ENCODE results near the gene NCK2. TPM values are rescaled to one million over a fixed set of nuclear protein-coding genes. Genes with fewer than 3 reads are reported as not detected.
"Not testable (repeated sequence)": the region's sequence is repeated elsewhere in the genome, so short reads cannot be mapped to it uniquely, and the experiment has no call there.

NCK2 gene
- polyA plus RNA-seq, 2 donors: 55.2 to 72.3 TPM

DNA sequence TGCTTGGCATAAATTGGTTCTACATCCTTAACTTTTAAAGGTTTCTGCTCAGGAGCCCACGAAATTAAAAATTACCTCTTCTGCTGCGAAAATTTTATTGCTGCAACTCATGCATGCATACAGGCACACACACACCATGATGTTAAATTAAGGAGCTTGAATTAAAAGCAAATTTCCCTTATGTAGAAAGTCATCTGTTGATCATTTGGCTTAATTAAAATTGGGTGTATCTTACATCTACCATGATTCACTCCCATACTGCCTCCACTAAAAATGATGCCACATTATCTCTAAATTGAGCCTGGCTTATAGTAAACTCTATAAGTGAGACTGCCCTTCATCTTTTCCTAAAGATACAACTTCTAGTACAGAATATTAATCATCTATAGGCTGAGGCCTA, 145.4 kb downstream of the NCK2 start:
- H3K27me3 ChIP-seq (ENCODE audit: control insufficient read depth in 1 of 2, insufficient read depth in 2 of 2, low read length in 2 of 2): no peaks in the 10 kb centered on the region

DNA sequence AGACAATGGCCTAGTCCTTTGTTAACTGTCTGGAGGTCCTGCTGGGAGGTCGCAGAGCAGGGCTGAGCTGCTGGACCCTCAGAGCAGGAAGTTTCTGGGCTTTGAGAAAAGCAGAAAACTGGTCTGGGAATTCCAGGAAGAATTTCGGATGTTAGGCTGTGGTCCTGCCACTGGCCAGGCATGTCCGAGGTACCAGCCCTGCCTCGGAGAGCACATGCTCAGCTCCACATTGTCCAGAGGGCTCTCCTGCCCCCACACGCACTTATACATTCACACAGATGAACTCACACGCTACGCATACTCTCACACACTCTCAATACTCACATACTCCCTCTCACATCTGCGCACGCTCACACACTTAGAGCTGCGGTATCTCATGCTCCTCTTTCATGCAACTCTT, 146.1 kb downstream of the NCK2 start:
- Histone ChIP-seq H3K9me3 (ENCODE audit: control insufficient read depth in 2 of 2, insufficient read depth in 1 of 2, low read depth in 1 of 2, low read length in 1 of 2) (peaks cover 0 to 2% of the 10 kb centered on the region in 2 donors), H3K36me3 (ENCODE audit: control insufficient read depth in 2 of 2, insufficient read depth in 2 of 2, low read length in 1 of 2) (peaks cover 0 to 12% of the 10 kb centered on the region in 2 donors), H3K4me3 (ENCODE audit: low read depth in 1 of 2, low read length in 2 of 2) (no peak overlapping the region), H3K27ac (ENCODE audit: low read depth in 2 of 2, low read length in 1 of 2) (no peak overlapping the region), H3K4me1 (ENCODE audit: control insufficient read depth in 2 of 2, insufficient read depth in 2 of 2, low read length in 1 of 2) (peaks cover 0 to 2% of the 10 kb centered on the region in 2 donors), H3K27me3 (ENCODE audit: control insufficient read depth in 1 of 2, insufficient read depth in 2 of 2, low read length in 2 of 2) (no peaks in the 10 kb centered on the region)
- 94 to 97% methylated on average over 10 of the region's 10 CpGs for WGBS, 2 donors

More for the DNA sequence above, 145.4 kb downstream of the NCK2 start:
- Histone ChIP-seq H3K27ac (ENCODE audit: low read depth in 2 of 2, low read length in 1 of 2) (no peak overlapping the region), H3K9me3 (ENCODE audit: control insufficient read depth in 2 of 2, insufficient read depth in 1 of 2, low read depth in 1 of 2, low read length in 1 of 2) (peaks cover 0 to 2% of the 10 kb centered on the region in 2 donors), H3K36me3 (ENCODE audit: control insufficient read depth in 2 of 2, insufficient read depth in 2 of 2, low read length in 1 of 2) (peaks cover 0 to 8% of the 10 kb centered on the region in 2 donors), H3K4me3 (ENCODE audit: low read depth in 1 of 2, low read length in 2 of 2) (no peak overlapping the region), H3K4me1 (ENCODE audit: control insufficient read depth in 2 of 2, insufficient read depth in 2 of 2, low read length in 1 of 2) (peaks cover 0 to 2% of the 10 kb centered on the region in 2 donors)
- 44 to 96% methylated on average over 2 of the region's 2 CpGs for WGBS, 2 donors

DNA sequence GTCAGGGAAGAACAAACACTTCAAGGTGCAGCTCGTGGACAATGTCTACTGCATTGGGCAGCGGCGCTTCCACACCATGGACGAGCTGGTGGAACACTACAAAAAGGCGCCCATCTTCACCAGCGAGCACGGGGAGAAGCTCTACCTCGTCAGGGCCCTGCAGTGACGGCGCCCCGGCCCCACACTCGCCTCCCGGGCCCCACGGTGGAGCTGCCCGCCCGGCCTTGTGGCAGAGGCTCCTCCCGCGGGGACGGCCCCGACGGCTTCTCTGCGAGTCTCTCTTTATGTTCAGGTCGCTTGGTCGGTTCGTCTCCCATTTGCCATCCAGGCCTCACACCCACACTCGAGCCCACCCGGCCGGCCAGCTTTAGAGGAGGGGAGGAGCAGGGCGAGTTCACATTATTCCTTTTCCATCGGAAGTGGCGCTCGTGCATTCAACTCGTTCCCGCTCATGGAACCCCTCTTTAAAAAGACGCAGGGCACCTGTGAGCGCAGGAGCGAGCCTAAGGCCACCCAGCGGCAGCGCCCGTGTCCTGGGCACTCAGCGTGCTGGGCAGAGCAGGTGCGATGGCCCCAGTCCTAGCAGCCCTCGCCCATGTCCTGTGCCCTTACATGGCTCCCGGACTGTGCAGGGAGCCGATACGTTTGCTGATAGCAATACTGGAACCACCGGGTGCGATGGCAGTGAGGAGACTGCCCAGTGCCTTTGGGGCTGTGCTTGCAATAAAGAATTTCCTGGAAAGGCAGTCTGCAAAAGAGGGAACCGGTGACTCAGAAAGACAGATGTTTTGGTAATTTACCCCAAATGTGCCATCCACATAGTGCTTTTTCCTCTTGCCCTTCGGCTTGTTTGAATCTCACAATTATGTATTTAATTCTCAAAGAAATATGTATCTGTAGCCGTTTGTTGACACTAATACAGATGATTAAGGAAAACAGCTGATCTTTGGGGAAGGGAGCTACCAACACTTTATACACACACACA, 148.6 kb downstream of the NCK2 start:
- H3K9me3 ChIP-seq (ENCODE audit: control insufficient read depth in 2 of 2, insufficient read depth in 1 of 2, low read depth in 1 of 2, low read length in 1 of 2): peaks cover 0 to 2% of the 10 kb centered on the region in 2 donors
- H3K4me3 ChIP-seq (ENCODE audit: low read depth in 1 of 2, low read length in 2 of 2): no peak overlapping the region
- H3K36me3 ChIP-seq (ENCODE audit: control insufficient read depth in 2 of 2, insufficient read depth in 2 of 2, low read length in 1 of 2): peaks cover 0 to 12% of the 10 kb centered on the region in 2 donors
- H3K27ac ChIP-seq (ENCODE audit: low read depth in 2 of 2, low read length in 1 of 2): no peak overlapping the region
- H3K27me3 ChIP-seq (ENCODE audit: control insufficient read depth in 1 of 2, insufficient read depth in 2 of 2, low read length in 2 of 2): no peaks in the 10 kb centered on the region
- peaks cover 0 to 2% of the 10 kb centered on the region in 2 donors for H3K4me1 ChIP-seq (ENCODE audit: control insufficient read depth in 2 of 2, insufficient read depth in 2 of 2, low read length in 1 of 2)
- 95 to 96% methylated on average over 51 of the region's 51 CpGs for WGBS, 2 donors

GRCh38 chr2:105894327-105894944, 149.7 kb downstream of the NCK2 start:
- H3K27me3 ChIP-seq (ENCODE audit: control insufficient read depth in 1 of 2, insufficient read depth in 2 of 2, low read length in 2 of 2): no peaks in the 10 kb centered on the region
- H3K27ac ChIP-seq (ENCODE audit: low read depth in 2 of 2, low read length in 1 of 2): no peak overlapping the region
- peaks cover 0 to 2% of the 10 kb centered on the region in 2 donors for H3K4me1 ChIP-seq (ENCODE audit: control insufficient read depth in 2 of 2, insufficient read depth in 2 of 2, low read length in 1 of 2)
- H3K9me3 ChIP-seq (ENCODE audit: control insufficient read depth in 2 of 2, insufficient read depth in 1 of 2, low read depth in 1 of 2, low read length in 1 of 2): no peaks in the 10 kb centered on the region
- 85 to 91% methylated on average over 13 of the region's 13 CpGs for WGBS, 2 donors
- H3K4me3 ChIP-seq (ENCODE audit: low read depth in 1 of 2, low read length in 2 of 2): no peak overlapping the region
- peaks cover 0 to 12% of the 10 kb centered on the region in 2 donors for H3K36me3 ChIP-seq (ENCODE audit: control insufficient read depth in 2 of 2, insufficient read depth in 2 of 2, low read length in 1 of 2)

DNA sequence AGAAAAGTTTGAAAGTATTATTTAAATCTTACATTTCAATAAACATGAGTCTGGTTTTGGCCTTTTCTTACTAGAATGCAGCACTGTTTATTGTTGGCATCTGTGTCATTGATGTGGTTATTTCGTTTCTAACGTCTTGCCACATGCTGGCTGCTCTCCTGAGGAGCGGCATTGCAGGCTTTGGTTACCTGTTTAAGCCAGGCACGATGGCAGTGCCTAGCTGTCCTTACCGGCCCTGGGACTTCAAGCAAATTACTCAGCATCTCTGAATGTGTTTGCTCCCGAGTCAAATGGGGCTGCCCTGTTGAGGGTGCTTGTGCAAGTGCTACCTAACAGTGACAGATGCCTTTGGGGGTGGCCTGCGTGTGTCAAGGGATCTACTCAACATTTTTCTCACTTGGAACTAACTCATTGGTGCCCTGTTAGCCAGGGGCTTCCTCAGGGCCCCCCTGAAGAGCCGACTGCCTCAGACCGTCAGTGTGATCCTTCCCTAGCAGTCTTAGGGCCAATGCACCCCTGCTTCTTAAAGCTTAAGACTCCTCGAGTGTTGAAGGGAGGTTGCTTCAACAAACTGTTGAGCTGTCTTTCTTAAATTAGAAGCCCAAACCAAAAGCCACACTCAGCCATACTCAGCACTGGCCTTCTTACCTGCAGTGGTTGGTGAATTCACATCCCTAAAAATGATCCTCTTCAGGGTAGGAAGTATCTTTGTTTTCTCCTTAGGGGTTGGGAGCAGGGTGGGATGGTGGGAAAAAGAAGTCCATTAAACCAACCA, 151.5 kb downstream of the NCK2 start:
- 81 to 87% methylated on average over 10 of the region's 10 CpGs for WGBS, 2 donors
- no peak overlapping the region for H3K27ac ChIP-seq (ENCODE audit: low read depth in 2 of 2, low read length in 1 of 2)

DNA sequence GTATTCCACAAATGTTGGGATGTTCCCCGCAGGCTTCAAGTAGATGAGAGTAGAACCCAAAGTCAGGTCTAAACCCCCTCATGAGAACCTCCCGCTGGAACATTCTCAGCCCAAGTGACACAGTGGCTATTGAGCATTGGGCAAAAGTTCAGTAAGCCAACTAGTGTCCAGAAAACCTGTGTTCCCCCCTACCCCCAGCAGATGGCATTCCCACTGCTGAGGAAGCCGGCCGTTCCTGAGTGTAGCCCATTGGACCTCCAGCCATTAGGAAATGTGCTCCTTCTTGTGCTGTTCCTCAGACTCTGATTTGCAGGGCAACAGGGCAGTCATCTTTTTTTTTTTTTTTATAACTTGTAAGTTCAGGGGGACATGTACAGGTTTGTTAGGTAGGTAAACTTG, 152.1 kb downstream of the NCK2 start:
- Histone ChIP-seq H3K4me1 (ENCODE audit: control insufficient read depth in 2 of 2, insufficient read depth in 2 of 2, low read length in 1 of 2) (peaks cover 0 to 2% of the 10 kb centered on the region in 2 donors), H3K27ac (ENCODE audit: low read depth in 2 of 2, low read length in 1 of 2) (no peak overlapping the region), H3K36me3 (ENCODE audit: control insufficient read depth in 2 of 2, insufficient read depth in 2 of 2, low read length in 1 of 2) (peaks cover 0 to 12% of the 10 kb centered on the region in 2 donors), H3K9me3 (ENCODE audit: control insufficient read depth in 2 of 2, insufficient read depth in 1 of 2, low read depth in 1 of 2, low read length in 1 of 2) (no peaks in the 10 kb centered on the region), H3K27me3 (ENCODE audit: control insufficient read depth in 1 of 2, insufficient read depth in 2 of 2, low read length in 2 of 2) (no peaks in the 10 kb centered on the region), H3K4me3 (ENCODE audit: low read depth in 1 of 2, low read length in 2 of 2) (no peak overlapping the region)
- WGBS, 2 donors: 95 to 96% methylated on average over 4 of the region's 4 CpGs

More for the DNA sequence above, 151.5 kb downstream of the NCK2 start:
- no peak overlapping the region for H3K4me3 ChIP-seq (ENCODE audit: low read depth in 1 of 2, low read length in 2 of 2)
- H3K9me3 ChIP-seq (ENCODE audit: control insufficient read depth in 2 of 2, insufficient read depth in 1 of 2, low read depth in 1 of 2, low read length in 1 of 2): no peaks in the 10 kb centered on the region
- no peaks in the 10 kb centered on the region for H3K27me3 ChIP-seq (ENCODE audit: control insufficient read depth in 1 of 2, insufficient read depth in 2 of 2, low read length in 2 of 2)
- H3K4me1 ChIP-seq (ENCODE audit: control insufficient read depth in 2 of 2, insufficient read depth in 2 of 2, low read length in 1 of 2): peaks cover 0 to 2% of the 10 kb centered on the region in 2 donors
- peaks cover 0 to 12% of the 10 kb centered on the region in 2 donors for H3K36me3 ChIP-seq (ENCODE audit: control insufficient read depth in 2 of 2, insufficient read depth in 2 of 2, low read length in 1 of 2)

- H3K4me3 ChIP-seq (ENCODE audit: low read depth in 1 of 2, low read length in 2 of 2); H3K27ac ChIP-seq (ENCODE audit: low read depth in 2 of 2, low read length in 1 of 2); H3K4me1 ChIP-seq (ENCODE audit: control insufficient read depth in 2 of 2, insufficient read depth in 2 of 2, low read length in 1 of 2); H3K27me3 ChIP-seq (ENCODE audit: control insufficient read depth in 1 of 2, insufficient read depth in 2 of 2, low read length in 2 of 2); H3K9me3 ChIP-seq (ENCODE audit: control insufficient read depth in 2 of 2, insufficient read depth in 1 of 2, low read depth in 1 of 2, low read length in 1 of 2): not testable (repeated sequence)
- WGBS, 2 donors: 99 to 100% methylated on average over 1 of the region's 1 CpG
- H3K36me3 ChIP-seq (ENCODE audit: control insufficient read depth in 2 of 2, insufficient read depth in 2 of 2, low read length in 1 of 2): peaks cover 0 to 15% of the 10 kb centered on the region in 2 donors
These were observed 153.0 kb downstream of the NCK2 start for GRCh38 chr2:105897694-105898093.

DNA sequence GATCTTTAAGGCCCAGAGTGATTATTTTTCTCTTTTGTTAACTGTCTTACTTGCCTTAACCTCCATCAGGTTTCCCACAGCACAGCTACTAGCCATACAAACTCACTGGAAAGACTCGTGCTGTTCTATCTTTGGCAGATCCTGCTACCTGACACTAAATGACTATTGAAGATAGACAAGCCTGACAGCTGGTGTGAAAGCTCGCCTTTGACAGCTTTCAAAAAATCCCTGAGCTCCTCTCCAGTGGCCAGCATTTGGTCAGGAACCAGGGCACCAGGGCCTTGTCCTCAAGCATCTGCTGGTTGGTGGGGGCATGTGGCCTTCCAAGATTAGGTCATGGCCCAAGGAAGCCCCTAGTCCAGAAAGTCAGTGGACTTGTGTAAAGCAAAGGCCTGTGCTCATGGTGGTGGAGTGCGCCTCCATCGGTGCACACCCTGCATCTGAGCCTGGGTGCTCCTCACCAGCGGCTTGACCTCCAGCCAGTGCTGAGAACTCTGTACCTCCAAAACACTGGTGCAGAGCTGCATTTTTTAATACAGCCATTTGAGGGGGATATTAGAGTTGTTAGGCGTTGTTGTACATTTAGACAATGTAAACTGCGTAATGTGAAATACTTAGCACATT, 158.5 kb downstream of the NCK2 start:
- Histone ChIP-seq H3K36me3 (ENCODE audit: control insufficient read depth in 2 of 2, insufficient read depth in 2 of 2, low read length in 1 of 2) (peaks cover 0 to 3% of the 10 kb centered on the region in 2 donors), H3K27me3 (ENCODE audit: control insufficient read depth in 1 of 2, insufficient read depth in 2 of 2, low read length in 2 of 2) (no peaks in the 10 kb centered on the region), H3K4me1 (ENCODE audit: control insufficient read depth in 2 of 2, insufficient read depth in 2 of 2, low read length in 1 of 2) (no peaks in the 10 kb centered on the region), H3K9me3 (ENCODE audit: control insufficient read depth in 2 of 2, insufficient read depth in 1 of 2, low read depth in 1 of 2, low read length in 1 of 2) (no peaks in the 10 kb centered on the region), H3K27ac (ENCODE audit: low read depth in 2 of 2, low read length in 1 of 2) (no peak overlapping the region), H3K4me3 (ENCODE audit: low read depth in 1 of 2, low read length in 2 of 2) (no peak overlapping the region)
- WGBS, 2 donors: 95% methylated on average over 7 of the region's 7 CpGs

DNA sequence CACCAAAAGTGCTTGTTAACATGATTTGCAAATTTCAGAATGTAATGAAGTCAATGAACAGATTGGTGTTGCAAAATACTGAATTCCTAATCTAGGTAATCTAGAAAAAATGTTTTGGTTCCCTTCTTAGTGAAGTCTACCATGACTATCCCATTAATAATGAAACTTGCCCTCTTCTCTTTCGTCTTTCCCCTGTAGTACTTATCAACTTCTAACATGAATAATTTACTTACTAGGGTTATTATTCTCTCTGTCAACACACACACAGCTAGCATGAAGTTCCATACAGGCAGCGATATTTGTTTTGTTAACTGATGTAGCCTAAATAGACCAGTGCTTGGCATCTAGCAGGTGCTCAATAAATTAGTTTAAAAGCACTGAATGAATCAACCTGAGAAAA, 160.2 kb downstream of the NCK2 start:
- H3K9me3 ChIP-seq (ENCODE audit: control insufficient read depth in 2 of 2, insufficient read depth in 1 of 2, low read depth in 1 of 2, low read length in 1 of 2): no peaks in the 10 kb centered on the region
- H3K36me3 ChIP-seq (ENCODE audit: control insufficient read depth in 2 of 2, insufficient read depth in 2 of 2, low read length in 1 of 2): peaks cover 0 to 3% of the 10 kb centered on the region in 2 donors
- H3K4me3 ChIP-seq (ENCODE audit: low read depth in 1 of 2, low read length in 2 of 2): no peak overlapping the region
- no peaks in the 10 kb centered on the region for H3K4me1 ChIP-seq (ENCODE audit: control insufficient read depth in 2 of 2, insufficient read depth in 2 of 2, low read length in 1 of 2)
- H3K27ac ChIP-seq (ENCODE audit: low read depth in 2 of 2, low read length in 1 of 2): no peak overlapping the region
- H3K27me3 ChIP-seq (ENCODE audit: control insufficient read depth in 1 of 2, insufficient read depth in 2 of 2, low read length in 2 of 2): no peaks in the 10 kb centered on the region
- WGBS, 2 donors: 66 to 78% methylated on average over 2 of the region's 2 CpGs

Measured in esophagus (tissue), 2 donors.